IMR-90 (cell line): Measurements from ENCODE around the gene DRAXIN. TPM values are rescaled to one million over a fixed set of nuclear protein-coding genes. Genes with fewer than 3 reads are reported as not detected.

ENCODE experiments used
- ATAC-seq: fragments of 200-7000 bp; cut with Tn5 transposase; 2 replicates; pipeline ENCODE4 v1.9.1; 2020; ENCODE audit warnings: low read depth, mild to moderate bottlenecking, moderate library complexity
- BruUV-seq: library from RNA; stranded (reverse); fragments of 400-500 nt; replicated peaks from 2 replicates; lab custom pipeline; 2021; lab: Mats Ljungman, UMichigan
- CTCF ChIA-PET: fragments of 300-600 bp; formaldehyde crosslinking; extraction: SDS; loops from one replicate; lab custom pipeline; 2021; ENCODE audit warnings: antibody characterized with exemption; lab: Yijun Ruan, JAX
- POLR2A ChIA-PET: fragments of 300-600 bp; sonication (Branson Sonifier 250); formaldehyde crosslinking; loops from one replicate; lab custom pipeline; 2022; ENCODE audit warnings: antibody characterized with exemption; ENCODE audit not compliant: unreplicated experiment; lab: Charles Lee
- DNase-seq: peaks from one replicate; pipeline ENCODE4 v3.0.0; 2013
- H2AFZ ChIP-seq: replicated peaks from 2 replicates; pipeline ENCODE3; 2013; ENCODE audit warnings: low read length, mild to moderate bottlenecking; ENCODE audit not compliant: poor library complexity
- H2AK5ac ChIP-seq: 2 replicates; pipeline ENCODE4 v1.6.1; 2013; ENCODE audit warnings: low read depth, low read length, inconsistent platforms
- H2AK9ac ChIP-seq: replicated peaks from 2 replicates; pipeline ENCODE3; 2013; ENCODE audit warnings: mild to moderate bottlenecking, low read depth, low read length, moderate library complexity; ENCODE audit not compliant: poor library complexity
- H2BK120ac ChIP-seq: 2 replicates; pipeline ENCODE4 v1.6.1; 2013; ENCODE audit warnings: low read depth, low read length, inconsistent platforms
- H2BK15ac ChIP-seq: 3 replicates; pipeline ENCODE4 v1.6.1; 2013; ENCODE audit warnings: low read depth, low read length, inconsistent platforms
- H2BK20ac ChIP-seq: 2 replicates; pipeline ENCODE4 v1.6.1; 2013; ENCODE audit warnings: low read depth, mild to moderate bottlenecking, inconsistent platforms, low read length, moderate library complexity
- H2BK5ac ChIP-seq: 2 replicates; pipeline ENCODE4 v1.6.1; 2013; ENCODE audit warnings: mild to moderate bottlenecking, low read depth, low read length, inconsistent platforms; ENCODE audit not compliant: poor library complexity, severe bottlenecking
- H3K14ac ChIP-seq: replicated peaks from 2 replicates; pipeline ENCODE4 v1.6.1; 2013; ENCODE audit warnings: low read depth, low read length, inconsistent platforms
- H3K18ac ChIP-seq: 2 replicates; pipeline ENCODE4 v1.6.1; 2013; ENCODE audit warnings: low read depth, low read length, control low read depth
- H3K23ac ChIP-seq: 2 replicates; pipeline ENCODE4 v1.6.1; 2013; ENCODE audit warnings: low read depth, low read length, inconsistent platforms
- H3K27ac ChIP-seq: 2 replicates; pipeline ENCODE4 v1.5.1; 2013; ENCODE audit warnings: mild to moderate bottlenecking, control low read depth, low read length; ENCODE audit not compliant: insufficient read depth
- H3K27me3 ChIP-seq: 2 replicates; pipeline ENCODE4 v1.6.1; 2013; ENCODE audit warnings: low read length; ENCODE audit not compliant: control insufficient read depth, insufficient read depth
- H3K36me3 ChIP-seq: 2 replicates; pipeline ENCODE4 v1.6.1; 2013; ENCODE audit warnings: low read length, mixed read lengths; ENCODE audit not compliant: control insufficient read depth, insufficient read depth
- H3K4ac ChIP-seq: 2 replicates; pipeline ENCODE4 v1.6.1; 2013; ENCODE audit warnings: low read depth, low read length, inconsistent platforms
- H3K4me1 ChIP-seq: 2 replicates; pipeline ENCODE4 v1.6.1; 2013; ENCODE audit warnings: low read length, mixed read lengths; ENCODE audit not compliant: control insufficient read depth, insufficient read depth
- H3K4me2 ChIP-seq: 2 replicates; pipeline ENCODE4 v1.6.1; 2013; ENCODE audit warnings: low read depth, mild to moderate bottlenecking, control low read depth, low read length, moderate library complexity
- H3K4me3 ChIP-seq: 2 replicates; pipeline ENCODE4 v1.5.1; 2013; ENCODE audit warnings: low read depth, mild to moderate bottlenecking, control low read depth, low read length, moderate library complexity; ENCODE audit not compliant: insufficient read depth
- H3K56ac ChIP-seq: 2 replicates; pipeline ENCODE4 v1.6.1; 2013; ENCODE audit warnings: low read length, inconsistent platforms; ENCODE audit not compliant: insufficient read depth; ENCODE audit errors: extremely low read depth
- H3K79me1 ChIP-seq, 2 experiments: 2 replicates each; pipeline ENCODE4 v1.6.1; 2013; ENCODE audit warnings: low read length in 2 of 2, inconsistent platforms in 1 of 2, low read depth in 1 of 2
- H3K9ac ChIP-seq: 2 replicates; pipeline ENCODE4 v1.6.1; 2013; ENCODE audit warnings: low read depth, low read length, control low read depth
- H3K9me1 ChIP-seq: 2 replicates; pipeline ENCODE4 v1.6.1; 2013; ENCODE audit warnings: low read length, inconsistent platforms; ENCODE audit not compliant: insufficient read depth
- H3K9me3 ChIP-seq: 2 replicates; pipeline ENCODE4 v1.6.1; 2013; ENCODE audit warnings: low read length; ENCODE audit not compliant: control insufficient read depth, insufficient read depth
- H4K20me1 ChIP-seq: 2 replicates; pipeline ENCODE4 v1.6.1; 2013; ENCODE audit warnings: low read length, inconsistent platforms; ENCODE audit not compliant: insufficient read depth
- H4K5ac ChIP-seq: 2 replicates; pipeline ENCODE4 v1.6.1; 2013; ENCODE audit warnings: mild to moderate bottlenecking, low read depth, low read length, control low read depth
- H4K8ac ChIP-seq, 2 experiments: 2 replicates each; pipeline ENCODE4 v1.6.1; 2013; ENCODE audit warnings: low read depth in 2 of 2, low read length in 2 of 2, control low read depth in 1 of 2, inconsistent platforms in 1 of 2
- H4K91ac ChIP-seq: 2 replicates; pipeline ENCODE4 v1.6.1; 2013; ENCODE audit warnings: low read depth, low read length, inconsistent platforms; ENCODE audit not compliant: insufficient read depth
- BHLHE40 ChIP-seq: fragments of 150-350 bp; IDR thresholded peaks from 2 replicates; pipeline ENCODE4 v1.6.1; 2016; ENCODE audit warnings: mild to moderate bottlenecking, low read depth, low read length
- CEBPB ChIP-seq: IDR thresholded peaks from 2 replicates; pipeline ENCODE4 v1.6.1; 2012; ENCODE audit warnings: low read depth, low read length, improper control_type of control experiment
- CHD1 ChIP-seq: IDR thresholded peaks from 2 replicates; pipeline ENCODE4 v1.6.1; 2012; ENCODE audit warnings: low read depth, low read length, improper control_type of control experiment
- CTCF ChIP-seq: conservative IDR thresholded peaks from 2 replicates; pipeline ENCODE4 v1.5.1; 2012; ENCODE audit warnings: mild to moderate bottlenecking, low read depth, low read length, improper control_type of control experiment
- ELK1 ChIP-seq: fragments of 150-350 bp; IDR thresholded peaks from 2 replicates; pipeline ENCODE4 v1.6.1; 2016; ENCODE audit warnings: low read depth, mild to moderate bottlenecking, low read length, moderate library complexity, borderline replicate concordance
- FOS ChIP-seq: fragments of 150-350 bp; IDR thresholded peaks from 2 replicates; pipeline ENCODE4 v1.6.1; 2016; ENCODE audit warnings: low read depth, low read length
- MAFK ChIP-seq: IDR thresholded peaks from 2 replicates; pipeline ENCODE4 v1.6.1; 2012; ENCODE audit warnings: low read depth, low read length, improper control_type of control experiment
- MAZ ChIP-seq: IDR thresholded peaks from 2 replicates; pipeline ENCODE4 v1.6.1; 2012; ENCODE audit warnings: low read depth, mild to moderate bottlenecking, low read length, improper control_type of control experiment, moderate library complexity, borderline replicate concordance
- MXI1 ChIP-seq: IDR thresholded peaks from 2 replicates; pipeline ENCODE4 v1.6.1; 2012; ENCODE audit warnings: low read depth, mild to moderate bottlenecking, low read length, moderate library complexity, borderline replicate concordance
- NFE2L2 ChIP-seq: fragments of 150-350 bp; IDR thresholded peaks from 2 replicates; pipeline ENCODE4 v1.6.1; 2016; ENCODE audit warnings: low read depth, mild to moderate bottlenecking, low read length
- POLR2A ChIP-seq: IDR thresholded peaks from 2 replicates; pipeline ENCODE4 v1.6.1; 2012; ENCODE audit warnings: mild to moderate bottlenecking, low read depth, low read length
- RAD21 ChIP-seq: IDR thresholded peaks from 2 replicates; pipeline ENCODE4 v1.6.1; 2012; ENCODE audit warnings: low read length, improper control_type of control experiment
- RCOR1 ChIP-seq: IDR thresholded peaks from 2 replicates; pipeline ENCODE4 v1.6.1; 2012; ENCODE audit warnings: mild to moderate bottlenecking, low read length, improper control_type of control experiment; ENCODE audit not compliant: insufficient replicate concordance
- RFX5 ChIP-seq: IDR thresholded peaks from 2 replicates; pipeline ENCODE4 v1.8.0; 2012; ENCODE audit warnings: low read depth, mild to moderate bottlenecking, low read length, moderate library complexity
- SMC3 ChIP-seq: fragments of 150-350 bp; IDR thresholded peaks from 2 replicates; pipeline ENCODE4 v1.6.1; 2016; ENCODE audit warnings: low read depth, mild to moderate bottlenecking, antibody characterized with exemption, low read length, moderate library complexity
- USF2 ChIP-seq: fragments of 150-350 bp; IDR thresholded peaks from 2 replicates; pipeline ENCODE4 v1.6.1; 2017; ENCODE audit warnings: mild to moderate bottlenecking, antibody characterized with exemption, low read length, low read depth
- WGBS, 2 experiments: methylation state at CpG; one replicate each; pipeline versions ENCODE4 v1.1.5 to v1.1.7; 2013; ENCODE audit warnings: missing lambda C conversion rate in 2 of 2; ENCODE audit not compliant: insufficient read length in 1 of 2; ENCODE audit errors: extremely low coverage in 2 of 2; 5-methylcytosine and 5-hydroxymethylcytosine counted together
- dilution Hi-C: fragments of 300-500 bp; cut with HindIII; formaldehyde crosslinking; loops from one replicate; pipeline ENCODE4 v1.14.3; 2018; ENCODE audit warnings: low sequenced_read_pairs; ENCODE audit not compliant: unreplicated experiment
- in situ Hi-C: fragments of 300-500 bp; cut with MboI; formaldehyde crosslinking; loops from 3 replicates; pipeline ENCODE4 v1.14.3; 2019; ENCODE audit warnings: low sequenced_read_pairs, inconsistent platforms, mixed read lengths
- intact Hi-C: fragments of 100-400 bp; cut with micrococcal nuclease; formaldehyde crosslinking; loops from 2 replicates; pipeline ENCODE4 v1.10.0; 2022
- polyA plus RNA-seq, 3 experiments: library from polyadenylated mRNA; depleted of rRNA; stranded (reverse); fragments of >200 nt; gene quantifications; 2 replicates each; pipeline ENCODE4 v1.2.3, GENCODE V29; 2012; ENCODE audit warnings: low replicate concordance in 1 of 3
- total RNA-seq: library from RNA; depleted of rRNA; stranded (reverse); fragments of >200 nt; gene quantifications from 2 replicates; pipeline ENCODE4 v1.2.3, GENCODE V29; 2012

The DRAXIN gene
- total and polyA plus RNA-seq, 2 of the 4 experiments (the other 2 are of a cell fraction), result under 0.01 to 0.02 TPM

- H4K5ac ChIP-seq, result no peak overlapping the region
- H3K27ac ChIP-seq, result no peak overlapping the region
- H2AK5ac ChIP-seq, result no peak overlapping the region
- no peak overlapping the region for H3K18ac ChIP-seq
- peaks cover 22 to 32% of the 10 kb centered on the region in 2 experiments for H3K79me1 ChIP-seq
- no peak overlapping the region for H3K9ac ChIP-seq
- H4K8ac ChIP-seq, result no peak overlapping the region
- no CpG with 5 or more reads among the region's 4 CpGs for WGBS, 2 experiments
- dilution Hi-C loops, result no loop called here
- peaks cover 10% of the 10 kb centered on the region; the same call in 1 of the 2 replicates for H3K9me1 ChIP-seq
- ATAC-seq (no peak), DNase-seq (no peak)
- H4K91ac ChIP-seq, result no peak overlapping the region
- H2BK20ac ChIP-seq, result no peak overlapping the region
- ChIA-PET CTCF (no interaction called here), POLR2A (no interaction called here)
- no peak overlapping the region for H2AFZ ChIP-seq
- H3K4ac ChIP-seq, result no peak overlapping the region
- in situ Hi-C loops, result no loop called here
- H3K27me3 ChIP-seq, result no peaks in the 10 kb centered on the region
- no peak overlapping the region for H3K23ac ChIP-seq
- H3K4me1 ChIP-seq, result 0 out of 2 replicates have a peak, but pooled peaks cover 3% of the 10 kb centered on the region
- peaks cover 4% of the 10 kb centered on the region; the same call in 1 of the 2 replicates for H4K20me1 ChIP-seq
- no TSS peak for BruUV-seq
- no peak overlapping the region for H3K4me3 ChIP-seq
- TF ChIP-seq SMC3 (no peak), BHLHE40 (no peak), CHD1 (no peak), RAD21 (no peak), FOS (no peak), CEBPB (no peak), USF2 (no peak), ELK1 (no peak), POLR2A (no peak), RCOR1 (no peak), MAFK (no peak), MAZ (no peak), NFE2L2 (no peak), MXI1 (no peak), RFX5 (no peak), CTCF (no peak)
- H3K9me3 ChIP-seq, result no peaks in the 10 kb centered on the region
- no peak overlapping the region for H2AK9ac ChIP-seq
- H2BK120ac ChIP-seq, result no peak overlapping the region
- H3K4me2 ChIP-seq, result no peak overlapping the region
- no peak overlapping the region for H2BK5ac ChIP-seq
- H3K14ac ChIP-seq, result no peak overlapping the region
- H3K36me3 ChIP-seq, result peaks cover 6% of the 10 kb centered on the region
- H2BK15ac ChIP-seq, result no peak overlapping the region
- intact Hi-C loops, result no loop called here
- H3K56ac ChIP-seq, result no peak overlapping the region
Observed at GRCh38 chr1:11741482-11741881, 50.0 kb downstream of the DRAXIN start.
